C4-2B (cell line): ENCODE results near the gene KPRP.

Experiments
- H3K27ac ChIP-seq: fragments of 450-650 bp; 2 replicates; pipeline ENCODE4 v1.5.1; 2017
- ZFX ChIP-seq: fragments of 450-650 bp; IDR thresholded peaks from 2 replicates; pipeline ENCODE4 v1.6.1; 2017
- TF ChIP-seq, protein P1 (sequence below): fragments of 450-650 bp; conservative IDR thresholded peaks from 2 replicates; pipeline ENCODE4 v1.5.1; 2017; ENCODE audit warnings: mild to moderate bottlenecking

Gene KPRP, protein sequence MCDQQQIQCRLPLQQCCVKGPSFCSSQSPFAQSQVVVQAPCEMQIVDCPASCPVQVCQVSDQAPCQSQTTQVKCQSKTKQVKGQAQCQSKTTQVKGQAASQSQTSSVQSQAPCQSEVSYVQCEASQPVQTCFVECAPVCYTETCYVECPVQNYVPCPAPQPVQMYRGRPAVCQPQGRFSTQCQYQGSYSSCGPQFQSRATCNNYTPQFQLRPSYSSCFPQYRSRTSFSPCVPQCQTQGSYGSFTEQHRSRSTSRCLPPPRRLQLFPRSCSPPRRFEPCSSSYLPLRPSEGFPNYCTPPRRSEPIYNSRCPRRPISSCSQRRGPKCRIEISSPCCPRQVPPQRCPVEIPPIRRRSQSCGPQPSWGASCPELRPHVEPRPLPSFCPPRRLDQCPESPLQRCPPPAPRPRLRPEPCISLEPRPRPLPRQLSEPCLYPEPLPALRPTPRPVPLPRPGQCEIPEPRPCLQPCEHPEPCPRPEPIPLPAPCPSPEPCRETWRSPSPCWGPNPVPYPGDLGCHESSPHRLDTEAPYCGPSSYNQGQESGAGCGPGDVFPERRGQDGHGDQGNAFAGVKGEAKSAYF

DNA sequence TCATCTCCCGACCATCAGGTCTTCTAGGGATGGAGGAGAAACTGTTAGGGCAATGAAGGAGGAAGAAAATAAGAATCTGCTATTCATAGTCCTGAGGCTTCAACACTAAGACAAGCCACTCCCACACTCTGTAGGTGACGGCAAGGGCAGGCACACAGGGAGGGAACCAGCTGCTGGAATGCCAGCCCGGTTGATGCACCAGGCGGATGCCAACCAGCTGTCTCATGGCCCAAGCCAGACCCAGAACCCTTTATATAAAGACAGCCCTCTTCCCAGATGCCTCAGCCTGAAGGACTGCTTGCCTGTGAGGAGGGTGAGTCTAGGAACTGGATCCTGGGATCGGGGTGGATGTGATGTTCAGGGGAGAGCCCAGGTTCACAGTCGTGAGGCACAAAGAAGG is at the start of gene KPRP:
KPRP (plus strand) TSS at position 279 of the 400 bp plus-strand sequence. CDS start 1,564 bp downstream, outside the sequence.
- no peak for TF ChIP-seq ZFX
- TF ChIP-seq, protein P1, sequence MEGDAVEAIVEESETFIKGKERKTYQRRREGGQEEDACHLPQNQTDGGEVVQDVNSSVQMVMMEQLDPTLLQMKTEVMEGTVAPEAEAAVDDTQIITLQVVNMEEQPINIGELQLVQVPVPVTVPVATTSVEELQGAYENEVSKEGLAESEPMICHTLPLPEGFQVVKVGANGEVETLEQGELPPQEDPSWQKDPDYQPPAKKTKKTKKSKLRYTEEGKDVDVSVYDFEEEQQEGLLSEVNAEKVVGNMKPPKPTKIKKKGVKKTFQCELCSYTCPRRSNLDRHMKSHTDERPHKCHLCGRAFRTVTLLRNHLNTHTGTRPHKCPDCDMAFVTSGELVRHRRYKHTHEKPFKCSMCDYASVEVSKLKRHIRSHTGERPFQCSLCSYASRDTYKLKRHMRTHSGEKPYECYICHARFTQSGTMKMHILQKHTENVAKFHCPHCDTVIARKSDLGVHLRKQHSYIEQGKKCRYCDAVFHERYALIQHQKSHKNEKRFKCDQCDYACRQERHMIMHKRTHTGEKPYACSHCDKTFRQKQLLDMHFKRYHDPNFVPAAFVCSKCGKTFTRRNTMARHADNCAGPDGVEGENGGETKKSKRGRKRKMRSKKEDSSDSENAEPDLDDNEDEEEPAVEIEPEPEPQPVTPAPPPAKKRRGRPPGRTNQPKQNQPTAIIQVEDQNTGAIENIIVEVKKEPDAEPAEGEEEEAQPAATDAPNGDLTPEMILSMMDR = no peak
- no peak within 1 kb of the TSS for H3K27ac ChIP-seq

DNA sequence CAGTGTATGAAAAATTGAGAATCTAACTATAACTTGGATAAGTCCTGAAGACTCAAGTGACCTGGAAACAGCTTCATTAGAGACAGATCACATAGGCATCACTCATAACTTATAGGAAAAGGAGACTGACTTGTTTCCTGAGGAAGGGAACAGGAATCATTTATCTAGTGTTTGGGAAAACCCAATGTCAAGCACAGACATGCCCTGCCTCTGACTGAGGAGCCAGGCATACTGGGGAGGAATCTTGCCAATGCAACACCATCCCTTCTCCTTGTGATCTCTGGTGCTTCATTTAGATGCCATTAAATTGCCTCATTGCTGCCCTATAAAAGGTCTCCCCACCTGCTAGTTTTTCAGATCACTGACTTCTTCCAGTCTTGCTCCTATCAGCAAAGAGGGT is 39.6 kb upstream of the KPRP start:
- no peak overlapping the region for H3K27ac ChIP-seq
- TF ChIP-seq, protein P1 = no peak
- TF ChIP-seq ZFX = no peak

DNA sequence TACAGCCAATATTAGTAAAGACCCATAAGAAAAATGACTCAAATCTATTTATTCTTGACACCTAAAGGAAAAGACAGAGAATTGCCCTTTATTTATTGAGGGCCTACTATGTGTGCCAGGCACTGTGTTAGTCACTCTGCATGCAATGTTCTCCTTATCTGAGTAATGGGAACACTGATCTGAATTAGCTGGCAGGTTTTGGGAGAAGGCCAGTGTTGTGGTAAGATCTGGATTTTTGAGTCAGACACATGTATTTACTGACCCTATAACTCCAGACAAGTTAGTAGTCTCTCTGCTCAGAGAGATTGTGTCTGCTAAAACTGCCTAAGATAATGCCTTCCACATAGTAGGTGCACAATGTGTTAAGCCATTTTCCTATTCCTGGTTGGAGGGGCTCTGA is 32.6 kb upstream of the KPRP start:
- no peak overlapping the region for H3K27ac ChIP-seq
- no peak for TF ChIP-seq ZFX
- TF ChIP-seq, protein P1 = no peak

- no peak overlapping the region for H3K27ac ChIP-seq
- TF ChIP-seq, protein P1 = no peak
- no peak for TF ChIP-seq ZFX
Observed at GRCh38 chr1:152728986-152729385, 28.8 kb upstream of the KPRP start.

DNA sequence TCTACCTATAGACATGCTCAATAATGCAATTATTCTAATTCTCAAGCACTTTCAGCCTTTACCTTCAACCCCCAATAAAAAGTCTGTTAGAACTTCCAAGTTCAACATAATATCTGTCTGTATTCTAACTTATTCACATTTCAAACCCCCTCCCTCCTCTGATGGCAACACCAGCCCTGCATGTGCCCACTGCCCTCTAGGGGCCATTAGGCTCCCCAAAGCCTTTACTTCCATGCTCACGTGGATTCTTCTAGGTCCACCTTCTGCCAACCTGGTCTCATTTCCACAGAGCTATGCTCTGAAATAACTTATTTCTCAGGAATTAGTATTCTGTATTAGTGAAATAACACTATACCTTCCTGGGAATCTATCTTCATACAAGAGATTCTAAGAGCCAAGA is 22.2 kb upstream of the KPRP start:
- TF ChIP-seq ZFX = no peak
- TF ChIP-seq, protein P1 = peak; percentile 59
- no peak overlapping the region for H3K27ac ChIP-seq

- H3K27ac ChIP-seq = no peak overlapping the region
- TF ChIP-seq, protein P1 = no peak
- TF ChIP-seq ZFX = no peak
Observed at GRCh38 chr1:152737997-152738396, 19.8 kb upstream of the KPRP start.

- H3K27ac ChIP-seq = no peak overlapping the region
Observed at GRCh38 chr1:152739841-152740240, 18.0 kb upstream of the KPRP start.

More at GRCh38 chr1:152739841-152740240, 18.0 kb upstream of the KPRP start:
- TF ChIP-seq, protein P1 = no peak
- TF ChIP-seq ZFX = no peak
